Activated CD4-positive, alpha-beta T cell treated with anti-CD3 and anti-CD28 coated beads for 24 hours (primary cell): Measurements from ENCODE around the gene LYZL2.
"Not testable (repeated sequence)": the region's sequence is repeated elsewhere in the genome, so short reads cannot be mapped to it uniquely, and the experiment has no call there.

Experiments used
- DNase-seq, 2 donors: peaks; one replicate each; pipeline ENCODE4 v3.0.0-alpha.2; 2020; ENCODE audit warnings: low read depth in 2 of 2

LYZL2 gene

GRCh38 chr10:30594077-30594476 is 35.5 kb downstream of the LYZL2 start:
- no peak for DNase-seq

GRCh38 chr10:30592770-30593169 is 36.8 kb downstream of the LYZL2 start:
- not testable (repeated sequence) for DNase-seq

DNA sequence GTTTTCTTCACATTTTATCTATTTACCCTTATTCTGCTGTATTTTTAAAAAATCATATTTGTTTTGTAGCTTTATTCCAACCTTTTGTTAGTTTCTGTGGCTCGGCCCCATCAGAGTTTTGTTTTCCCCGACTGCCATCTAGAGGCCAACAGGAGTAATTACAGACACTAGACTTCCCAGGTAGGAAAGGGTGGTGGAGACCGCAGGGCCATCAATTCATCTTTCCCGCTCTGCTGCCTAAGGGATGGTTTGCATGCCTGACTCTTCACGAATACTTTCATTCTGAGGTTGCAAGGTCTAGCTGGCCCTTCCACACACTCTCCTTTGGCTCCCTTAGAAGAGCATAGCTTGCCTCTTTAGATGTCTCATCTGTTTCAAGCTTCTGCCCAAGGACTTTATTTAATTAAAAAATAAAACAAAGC is 38.3 kb downstream of the LYZL2 start:
- DNase-seq: peak in 1 of 2 donors; percentile 37

DNA sequence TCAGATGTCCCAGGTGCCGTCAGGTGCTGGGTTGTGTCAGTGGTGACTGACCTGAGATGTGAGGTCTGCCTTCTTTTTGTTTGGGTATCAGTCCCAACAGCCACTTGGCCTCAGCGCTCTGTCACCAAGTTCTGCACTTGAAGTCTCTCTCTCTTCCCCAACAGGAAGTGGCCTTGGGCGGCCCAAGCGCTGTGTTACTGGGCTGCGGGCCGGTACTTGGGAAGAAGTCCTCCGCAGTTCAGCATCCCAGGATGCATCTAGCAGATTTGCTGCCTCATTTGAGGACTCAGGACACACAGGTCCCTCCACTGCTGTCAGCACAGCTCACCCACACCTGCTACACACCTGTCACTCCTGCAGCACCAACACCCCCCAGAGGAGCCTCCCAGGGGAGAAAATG is 40.1 kb downstream of the LYZL2 start:
- DNase-seq: no peak

- DNase-seq: no peak
Measured at GRCh38 chr10:30587522-30588031, 42.0 kb downstream of the LYZL2 start.

DNA sequence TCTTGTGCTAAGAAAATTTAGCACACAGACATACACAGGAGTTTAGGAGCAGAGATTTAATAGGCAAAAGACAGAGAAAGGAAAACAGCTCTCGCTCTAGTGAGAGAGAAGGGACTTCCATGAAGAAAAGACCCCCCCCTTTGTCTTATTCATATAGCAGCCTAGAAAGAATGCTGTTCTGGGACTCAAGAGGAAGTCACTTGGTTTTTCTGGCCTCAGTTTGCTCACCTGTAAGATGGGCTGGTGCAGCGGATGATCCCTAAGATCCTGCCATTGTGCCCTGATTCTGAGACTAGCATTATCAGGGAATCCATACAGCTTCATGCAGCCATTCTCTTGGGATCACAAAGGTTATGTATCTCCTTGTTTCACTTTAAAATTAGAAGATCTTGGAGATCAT is 42.7 kb downstream of the LYZL2 start:
- no peak for DNase-seq

DNA sequence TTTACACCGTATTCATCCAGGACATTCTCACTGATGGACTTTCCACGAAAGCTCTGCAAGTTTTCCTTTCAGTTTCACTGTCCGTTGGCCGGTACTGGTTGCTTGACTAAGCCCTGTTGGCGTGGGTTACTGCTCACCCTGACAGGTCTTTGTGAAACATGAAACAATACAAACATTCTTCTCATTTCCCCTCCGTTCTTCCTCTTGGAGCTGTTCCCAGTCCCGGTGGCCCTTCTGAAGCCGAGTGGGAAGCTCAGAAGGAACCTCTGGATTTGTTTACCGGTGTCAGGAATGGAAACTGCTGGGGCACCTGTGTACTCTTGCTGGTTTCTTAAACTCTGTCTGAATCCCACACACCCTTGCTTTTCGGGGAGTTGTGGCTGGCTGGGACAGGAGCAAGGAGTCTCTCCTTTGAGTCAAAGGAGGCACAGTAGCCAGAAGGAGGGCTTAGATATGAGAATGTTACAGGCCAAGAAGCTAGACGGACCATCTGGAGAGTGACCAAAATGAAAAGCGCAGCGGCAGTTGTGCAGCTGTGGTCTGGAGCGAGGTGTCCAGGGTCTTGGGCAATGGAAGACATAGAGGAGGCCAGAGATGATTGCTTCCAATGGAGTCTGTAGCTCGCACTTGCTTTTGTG is 45.7 kb downstream of the LYZL2 start:
- no peak for DNase-seq

DNA sequence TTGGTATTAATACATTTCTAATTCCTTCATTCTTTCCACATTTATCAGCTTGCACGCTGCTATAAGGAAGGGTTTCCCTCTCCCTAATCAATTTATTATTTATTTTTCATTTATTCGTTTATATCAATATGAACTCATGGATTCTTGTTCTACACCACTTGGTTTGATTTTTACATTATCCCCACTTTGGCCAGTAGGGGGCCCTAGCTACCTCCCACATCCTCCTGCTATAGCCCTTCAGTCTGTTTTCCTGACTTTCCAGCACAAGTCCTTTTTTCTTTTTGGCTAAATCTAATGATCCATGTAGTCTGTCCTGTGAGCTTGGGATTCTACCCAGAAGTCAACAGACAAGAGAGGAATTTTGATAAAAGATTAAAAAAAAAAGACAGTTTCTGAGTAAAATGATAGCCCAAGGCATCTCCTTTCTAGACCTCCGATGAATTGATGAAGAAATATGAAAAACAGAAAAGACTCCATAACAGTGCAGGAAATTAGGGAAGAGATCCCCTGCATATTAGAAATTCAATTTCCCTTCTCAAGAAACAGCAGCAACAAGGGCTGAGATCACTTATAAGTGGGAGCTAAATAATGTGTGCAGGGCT is 47.7 kb downstream of the LYZL2 start:
- peak; percentile 1 to 11 for DNase-seq

DNA sequence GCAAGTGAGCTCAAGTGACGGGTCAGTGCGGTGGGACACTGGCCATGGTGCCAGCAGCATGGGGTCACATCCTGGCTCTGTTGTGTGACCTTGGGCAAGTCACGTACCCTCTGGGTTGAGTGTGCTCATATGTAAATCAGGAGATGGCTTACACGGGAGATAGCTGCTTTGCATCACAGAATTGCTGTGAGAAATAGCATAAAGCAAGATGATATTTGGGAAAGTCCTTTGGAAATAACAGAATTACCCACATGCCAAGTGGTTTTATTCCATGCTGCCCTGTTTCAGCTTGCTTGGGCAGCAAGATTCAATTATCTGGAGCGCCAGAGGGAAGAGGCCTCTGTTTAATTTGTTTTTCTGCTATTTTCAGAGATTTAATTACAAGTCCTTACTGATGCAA is 48.9 kb downstream of the LYZL2 start:
- no peak for DNase-seq

DNA sequence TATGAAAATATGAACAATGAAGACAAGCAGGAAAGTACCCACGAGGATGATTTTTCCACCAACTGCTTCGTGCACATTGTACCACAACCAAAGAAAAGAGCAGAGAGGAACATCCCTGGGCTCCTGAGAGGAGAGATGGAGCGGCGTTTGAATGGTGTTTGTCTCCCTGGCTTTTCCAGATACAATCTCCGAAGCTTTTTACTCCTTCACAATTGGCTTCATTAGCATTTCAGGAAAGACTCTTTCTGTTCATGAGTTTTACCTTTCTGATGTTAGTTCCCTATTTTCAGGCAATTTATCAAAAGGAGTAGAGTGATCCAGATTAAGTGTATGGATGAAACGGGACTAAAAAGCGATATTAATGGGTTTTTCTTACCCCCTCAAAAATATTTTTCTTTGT is 49.3 kb downstream of the LYZL2 start:
- DNase-seq: no peak

- DNase-seq: no peak
Measured at GRCh38 chr10:30579574-30579973, 50.0 kb downstream of the LYZL2 start.

GRCh38 chr10:30577048-30577447 is 52.5 kb downstream of the LYZL2 start:
- DNase-seq: no peak

GRCh38 chr10:30576641-30577040 is 52.9 kb downstream of the LYZL2 start:
- no peak for DNase-seq

DNA sequence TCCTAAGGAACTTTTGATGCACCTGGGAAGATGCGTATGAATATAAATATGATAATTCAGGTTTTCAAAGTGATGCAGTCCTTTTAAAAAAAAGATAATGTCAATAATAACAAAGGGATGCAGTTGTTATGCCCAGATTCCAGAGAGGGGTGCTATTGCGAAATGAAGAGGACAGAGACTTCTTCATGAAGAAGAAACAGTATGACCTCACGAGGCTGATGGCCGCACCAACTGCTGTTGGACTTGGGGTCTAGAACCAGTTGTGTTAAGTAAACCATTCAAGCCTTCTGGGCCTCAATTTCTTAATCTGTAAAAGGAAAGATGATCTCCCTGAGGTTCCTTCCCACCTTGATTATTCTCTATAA is 55.1 kb downstream of the LYZL2 start:
- DNase-seq: no peak

- DNase-seq: no peak
Measured at GRCh38 chr10:30573721-30574431, 55.7 kb downstream of the LYZL2 start.

DNA sequence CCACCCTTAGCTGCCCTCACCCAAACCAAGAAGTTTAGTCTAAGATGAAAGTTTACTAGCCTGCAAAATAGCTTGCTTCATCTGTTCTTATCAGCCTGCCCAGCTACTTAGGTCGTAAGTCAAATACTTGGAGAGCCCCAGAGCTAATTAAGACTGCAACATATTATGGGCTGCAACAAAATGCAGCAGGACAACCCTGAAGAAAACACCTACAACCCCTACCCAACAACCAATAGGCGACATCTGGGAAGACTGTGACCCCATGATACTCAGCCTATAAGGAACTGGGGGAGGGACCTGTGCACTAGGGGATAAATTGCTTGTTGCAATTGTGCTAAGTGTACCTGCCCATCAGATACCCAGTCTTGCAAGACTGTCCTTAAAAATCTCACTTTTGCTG is 64.1 kb downstream of the LYZL2 start:
- no peak for DNase-seq

- DNase-seq: no peak
Measured at GRCh38 chr10:30562787-30563186, 66.8 kb downstream of the LYZL2 start.
